ENCODE measurements around the gene PDCD7. TPM values are rescaled to one million over a fixed set of nuclear protein-coding genes. Genes with fewer than 3 reads are reported as not detected.
A peak's percentile ranks its signal among the peaks of the same experiment; 100 is the strongest.

PDCD7 gene
- total RNA-seq, 1 experiment from 2014 or later, result 31.6 TPM

- DNase-seq (ENCODE audit: low read depth, low spot score), result peak; percentile 22
- intact Hi-C loops (cut with micrococcal nuclease), result loop anchor here (1.0 kb wide), 2 partner anchors 47 to 68 kb away; no protein-coding TSS in a partner anchor
- RAD21 ChIA-PET (ENCODE audit: low non-redundant PET in 1 of 2, low total read pairs in 2 of 2, uncharacterized antibody in 2 of 2, unreplicated experiment in 2 of 2), result interaction anchor here (0.5 to 1.1 kb wide), 2 partner anchors 41 to 67 kb away, joined by 3 to 4 read pairs; no protein-coding TSS in a partner anchor
- no peaks in the 10 kb centered on the region for H3K9me3 ChIP-seq (ENCODE audit: control insufficient read depth in 1 of 2, insufficient read depth in 1 of 2, low read depth in 1 of 2, low read length in 2 of 2)
- no peaks in the 10 kb centered on the region for H3K79me2 ChIP-seq (ENCODE audit: insufficient read depth, low read length)
- no peaks in the 10 kb centered on the region for H3K9me2 ChIP-seq (ENCODE audit: insufficient read depth)
- H2AFZ ChIP-seq (ENCODE audit: low read depth, low read length, poor library complexity, severe bottlenecking), result no peak overlapping the region
- H3K4me1 ChIP-seq (ENCODE audit: control insufficient read depth in 1 of 2, insufficient read depth in 2 of 2, low read length in 2 of 2), result no peaks in the 10 kb centered on the region
- peak; percentile 87 for ATAC-seq
- H3K4me2 ChIP-seq (ENCODE audit: low read length), result no peak overlapping the region
- no TSS peak for BruUV-seq (replicated peaks)
- H3K36me3 ChIP-seq (ENCODE audit: control insufficient read depth in 1 of 2, insufficient read depth in 2 of 2, low read length in 2 of 2), result peaks cover 6 to 9% of the 10 kb centered on the region in 2 experiments
- H3K9ac ChIP-seq (ENCODE audit: low read length), result no peak overlapping the region
- POLR2A ChIA-PET, result no interaction called here
- CTCF ChIA-PET, result interaction anchor here (0.5 to 3.7 kb wide), 14 partner anchors 9 to 196 kb away, joined by 3 to 52 read pairs (median 4); partner anchors contain the start of gene UBAP1L
- peak; percentile 69 to 92 (median 84) for TF ChIP-seq CTCF (IDR thresholded peaks at IDR 0.05 in 2 of 3, conservative IDR thresholded peaks at IDR 0.05 in 1 of 3; ENCODE audit: borderline replicate concordance in 1 of 3, insufficient read depth in 1 of 3, low read depth in 2 of 3, low read length in 2 of 3)
- TF ChIP-seq CEBPB (IDR thresholded peaks at IDR 0.05; ENCODE audit: low read depth), result no peak
- TF ChIP-seq CBX3 (IDR thresholded peaks at IDR 0.05; ENCODE audit: low read depth), result no peak
- TF ChIP-seq RAD21 (IDR thresholded peaks at IDR 0.05; ENCODE audit: low read depth), result peak; percentile 76
- TF ChIP-seq POLR2AphosphoS5 (IDR thresholded peaks at IDR 0.05; ENCODE audit: low read depth, low read length), result no peak
- TF ChIP-seq YY1 (IDR thresholded peaks at IDR 0.05; ENCODE audit: extremely low read depth, insufficient replicate concordance, low read depth, low read length), result no peak
- no peak for TF ChIP-seq TCF7L2 (IDR thresholded peaks at IDR 0.05; ENCODE audit: borderline replicate concordance, extremely low read depth, insufficient read depth, insufficient read length)
- no peak for TF ChIP-seq EGR1 (IDR thresholded peaks at IDR 0.05; ENCODE audit: low read depth)
- H3K27ac ChIP-seq (ENCODE audit: low read depth, low read length), result no peak overlapping the region
- H3K27me3 ChIP-seq (ENCODE audit: insufficient read depth, low read length), result no peaks in the 10 kb centered on the region
- H3K4me3 ChIP-seq (replicated peaks in 1 of 2; ENCODE audit: low read depth in 1 of 2, low read length in 2 of 2), result no peak overlapping the region
- no peaks in the 10 kb centered on the region for H4K20me1 ChIP-seq (ENCODE audit: insufficient read depth)
Observed at GRCh38 chr15:65101411-65101890, 32.2 kb downstream of the PDCD7 start.
